Heart left ventricle (tissue), 13 donors: ENCODE data around the gene GART.
A peak's percentile ranks its signal among the peaks of the same experiment; 100 is the strongest.

ENCODE experiments used
- CTCF ChIP-seq, 12 donors: fragments of 200-600 bp; sonication (generic) in 4 of 12; IDR thresholded peaks; one replicate each; pipeline versions ENCODE4 v1.5.0 to v1.8.0; 2018 to 2022; ENCODE audit warnings: antibody characterized with exemption in 12 of 12, mild to moderate bottlenecking in 5 of 12
- POLR2A ChIP-seq, 2 donors: fragments of 450-650 bp; IDR thresholded peaks; one replicate each; pipeline ENCODE4 v1.6.1; 2017; ENCODE audit warnings: antibody characterized with exemption in 2 of 2, mild to moderate bottlenecking in 2 of 2, moderate library complexity in 2 of 2
- donor health status: ischemic (EF 13 %, LVEDD 7.1; RV severe dilation, severe dysfunction).
- donor health status: DM: no; HTN: yes; CAD: no.
- donor health status: DM: no; HTN: no; CAD: no.
- donor health status: ischemic (EF 25% LVEDD 6.9; RV normal size, moderate dysfunction).
- donor health status: ischemic (EF 25% LVEDD 5.7; RV mildly dilated, moderate dysfunction).
- donor health status: ischemic (EF 35%, LVEDD 5.7; RV mildly dilated, moderate dysfunction).
- donor health status: nonischemic (EF 11% LVEDD 7.7; RV severe dilation, severe dysfunction).
- donor health status: DM: yes; HTN: yes; CAD: no.
- donor health status: PGD.
- donor health status: ischemic (EF 29% LVEDD 5.4; RV normal size, mild dysfunction).
- donor health status: nonischemic (EF 23%, LVEDD 6.1; RV moderate dilation, normal function).

DNA sequence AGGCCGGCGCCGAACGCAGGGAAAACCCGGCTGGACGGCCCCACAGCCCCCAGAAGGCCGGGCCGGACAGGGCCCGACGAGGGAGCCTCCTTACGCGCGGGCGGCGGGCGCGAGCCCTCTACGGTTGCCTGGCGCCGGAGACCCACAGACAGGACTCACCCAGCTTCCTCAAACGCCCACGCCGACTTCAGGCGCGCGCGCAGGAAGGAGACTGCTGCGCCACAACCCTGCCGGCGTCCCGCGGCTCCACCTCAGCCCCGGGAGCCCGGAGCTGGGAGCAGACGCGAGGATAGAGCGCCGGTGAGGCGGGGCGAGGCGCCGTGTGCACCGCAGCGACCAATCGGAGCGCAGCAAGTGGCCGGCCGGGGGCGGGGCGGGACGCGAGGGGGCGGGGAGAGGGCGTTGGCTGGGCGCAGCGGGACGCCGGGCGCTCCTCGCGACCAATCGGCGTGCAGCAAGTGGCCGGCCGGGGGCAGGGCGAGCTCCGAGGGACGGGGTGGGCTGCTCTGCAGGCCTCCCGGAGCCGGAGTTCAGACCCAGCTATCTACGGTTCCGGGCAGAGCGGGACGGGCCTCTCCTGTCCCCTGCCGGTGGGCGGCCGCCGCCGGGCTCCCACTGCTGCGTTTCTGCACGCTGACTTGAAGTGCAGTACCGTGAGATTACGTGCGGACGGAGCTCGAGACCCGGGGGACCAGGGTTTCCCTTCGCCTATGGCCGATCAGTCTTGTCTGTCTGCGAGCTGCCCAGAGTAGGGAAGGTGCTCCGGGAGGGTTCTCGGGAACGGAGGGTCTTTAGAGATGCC is 62.0 kb downstream of the GART start, which contains the start of gene TMEM50B:
- TF ChIP-seq CTCF (IDR thresholded peaks at IDR 0.05) (peak; percentile 24 to 80 (median 56)), POLR2A (IDR thresholded peaks at IDR 0.05) (peak; percentile 86 to 95)
